Ovary (tissue), 9 donors: ENCODE results near the gene CYP1A1. TPM values are rescaled to one million over a fixed set of nuclear protein-coding genes. Genes with fewer than 3 reads are reported as not detected.
"Not testable (repeated sequence)": the region's sequence is repeated elsewhere in the genome, so short reads cannot be mapped to it uniquely, and the experiment has no call there.

Experiments used
- DNase-seq, 5 donors: peaks; one replicate each; pipeline ENCODE4 v3.0.0-alpha.2; 2019 to 2020
- H3K27ac ChIP-seq, 2 donors: fragments of 200-600 bp; one replicate each; pipeline versions ENCODE4 v1.5.1 to v1.8.0; 2019 to 2022
- H3K27me3 ChIP-seq: fragments of 200-600 bp; one replicate; pipeline ENCODE4 v1.8.0; 2022
- H3K36me3 ChIP-seq: fragments of 200-600 bp; sonication (generic); one replicate; pipeline ENCODE4 v1.5.1; 2019
- H3K4me1 ChIP-seq: one replicate; pipeline ENCODE4 v1.8.1; 2013; ENCODE audit warnings: mild to moderate bottlenecking, moderate library complexity; ENCODE audit not compliant: insufficient read depth
- H3K4me3 ChIP-seq: fragments of 200-600 bp; sonication (generic); one replicate; pipeline ENCODE4 v1.5.1; 2017
- H3K9me3 ChIP-seq, 2 donors: fragments of 200-600 bp in 1 of 2; sonication (generic) in 1 of 2; one replicate each; pipeline versions ENCODE4 v1.5.1 to v1.8.1; 2013 to 2019; ENCODE audit warnings: mild to moderate bottlenecking in 1 of 2, moderate library complexity in 1 of 2
- EP300 ChIP-seq: sonication (generic); formaldehyde crosslinking; IDR thresholded peaks from one replicate; pipeline ENCODE4 v1.6.1; 2017; ENCODE audit warnings: antibody characterized with exemption
- POLR2A ChIP-seq: fragments of 450-650 bp; IDR thresholded peaks from one replicate; pipeline ENCODE4 v1.6.1; 2017; ENCODE audit warnings: antibody characterized with exemption, mild to moderate bottlenecking, moderate library complexity
- WGBS, 3 donors: extraction: QIAGEN DNeasy Blood & Tissue Kit in 1 of 3; methylation state at CpG; one replicate each; pipeline versions ENCODE4 v1.1.5 to v1.1.7; 2013 to 2017; 5-methylcytosine and 5-hydroxymethylcytosine counted together
- intact Hi-C, 4 donors: fragments of 100-400 bp; cut with DNase I; formaldehyde crosslinking; loops; one replicate each; pipeline versions ENCODE4 v1.11.0 to v1.15.1; 2022 to 2023
- polyA plus RNA-seq, 2 donors: library from polyadenylated mRNA; stranded (reverse); fragments of 200-250 nt in 1 of 2; fragments of 350-450 nt in 1 of 2; fragmentation: Illumina TruSeq in 1 of 2; extraction: RNeasy Lipid Tissue Mini Kit (QIAGEN cat#74804) in 1 of 2; gene quantifications; one replicate each; pipeline ENCODE4 v1.2.3, GENCODE V29; 2013 to 2014
- total RNA-seq, 7 donors: library from RNA; depleted of rRNA in 2 of 7; stranded (reverse); fragments of >200 nt in 2 of 7; fragmentation: NEBNext Ultra II Directional in 3 of 7; extraction: Animal tissue kit (Norgen Biotek cat#: 25700) in 3 of 7; gene quantifications; one replicate each; pipeline versions ENCODE4 v1.1.0 to v1.2.4, GENCODE V29; 2016 to 2023
- TF ChIP-seq, protein P1 (sequence below), 3 donors: fragments of 450-650 bp in 2 of 3; fragments of 200-600 bp in 1 of 3; IDR thresholded peaks; one replicate each; pipeline versions ENCODE4 v1.5.1 to v1.8.0; 2016 to 2022; ENCODE audit warnings: antibody characterized with exemption in 3 of 3, mild to moderate bottlenecking in 1 of 3
- donor health status: DM: no; HTN: no; CAD: no; lungs with moderate emphysema.
- donor health status: DM: no; HTN: no; CAD: no.
- donor health status: Bipolar disorder and iron deficiency.
- donor health status: DM: yes; HTN: yes; CAD: no.
- donor health status: DM: no; HTN: no; CAD: no.
- donor health status: DM: yes; HTN: yes; CAD: no.

CYP1A1 gene
- total and polyA plus RNA-seq, 9 donors, result 0.10 to 1.6 (median 0.96) TPM; not detected in 6

DNA sequence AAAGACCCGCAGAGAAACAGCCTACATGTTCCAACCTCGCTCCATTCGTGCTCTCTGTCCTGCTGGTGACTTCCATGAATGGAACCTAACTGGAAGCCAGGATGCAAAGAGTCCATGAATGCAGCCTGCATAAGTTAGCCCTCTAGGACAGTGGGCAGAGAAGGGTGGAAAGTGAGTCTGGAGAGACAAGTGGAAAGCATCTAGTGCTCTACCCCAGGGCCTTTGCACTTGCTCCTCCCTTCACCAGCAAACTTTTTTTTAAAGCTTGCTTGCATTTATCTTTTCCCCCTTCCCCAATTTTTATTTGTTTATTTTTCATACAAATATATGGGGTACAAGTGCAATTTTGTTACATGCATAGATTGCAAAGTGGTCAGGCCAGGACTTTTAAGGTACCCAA, 7.9 kb upstream of the CYP1A1 start:
- H3K27me3 ChIP-seq, result no peaks in the 10 kb centered on the region
- H3K4me3 ChIP-seq, result no peak overlapping the region
- H3K36me3 ChIP-seq, result no peaks in the 10 kb centered on the region
- H3K4me1 ChIP-seq, result no peaks in the 10 kb centered on the region
- WGBS, 3 donors, result 87 to 91% (median 89%) methylated on average over 3 of the region's 3 CpGs
- no peaks in the 10 kb centered on the region for H3K9me3 ChIP-seq
- TF ChIP-seq POLR2A (no peak), EP300 (no peak)
- TF ChIP-seq, protein P1, sequence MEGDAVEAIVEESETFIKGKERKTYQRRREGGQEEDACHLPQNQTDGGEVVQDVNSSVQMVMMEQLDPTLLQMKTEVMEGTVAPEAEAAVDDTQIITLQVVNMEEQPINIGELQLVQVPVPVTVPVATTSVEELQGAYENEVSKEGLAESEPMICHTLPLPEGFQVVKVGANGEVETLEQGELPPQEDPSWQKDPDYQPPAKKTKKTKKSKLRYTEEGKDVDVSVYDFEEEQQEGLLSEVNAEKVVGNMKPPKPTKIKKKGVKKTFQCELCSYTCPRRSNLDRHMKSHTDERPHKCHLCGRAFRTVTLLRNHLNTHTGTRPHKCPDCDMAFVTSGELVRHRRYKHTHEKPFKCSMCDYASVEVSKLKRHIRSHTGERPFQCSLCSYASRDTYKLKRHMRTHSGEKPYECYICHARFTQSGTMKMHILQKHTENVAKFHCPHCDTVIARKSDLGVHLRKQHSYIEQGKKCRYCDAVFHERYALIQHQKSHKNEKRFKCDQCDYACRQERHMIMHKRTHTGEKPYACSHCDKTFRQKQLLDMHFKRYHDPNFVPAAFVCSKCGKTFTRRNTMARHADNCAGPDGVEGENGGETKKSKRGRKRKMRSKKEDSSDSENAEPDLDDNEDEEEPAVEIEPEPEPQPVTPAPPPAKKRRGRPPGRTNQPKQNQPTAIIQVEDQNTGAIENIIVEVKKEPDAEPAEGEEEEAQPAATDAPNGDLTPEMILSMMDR (IDR thresholded peaks at IDR 0.05), result no peak
- intact Hi-C loops, result no loop called here
- no peak for DNase-seq
- H3K27ac ChIP-seq, result no peak overlapping the region

DNA sequence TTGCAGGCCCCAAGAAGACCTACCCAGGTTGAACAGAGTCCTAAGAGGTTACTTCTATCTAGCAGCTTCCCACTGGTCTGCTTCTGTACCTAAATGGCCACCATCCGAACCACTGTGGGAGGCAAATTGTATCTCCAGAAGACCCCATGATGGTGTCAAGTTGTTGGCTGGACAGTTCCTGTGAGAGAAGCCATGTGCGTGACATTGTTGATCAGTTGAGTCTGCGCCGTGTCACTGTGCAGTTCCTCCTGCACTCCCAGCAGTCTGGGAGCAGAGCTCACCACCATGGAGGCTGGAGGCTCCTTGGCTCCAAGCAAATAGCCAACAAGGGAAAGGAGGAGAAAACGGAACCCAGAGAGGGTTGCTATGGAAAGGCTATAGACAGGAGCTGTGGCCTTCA, 7.5 kb upstream of the CYP1A1 start:
- TF ChIP-seq POLR2A (no peak), EP300 (no peak)
- TF ChIP-seq, protein P1 (IDR thresholded peaks at IDR 0.05), result no peak
- intact Hi-C loops, result no loop called here
- no peak overlapping the region for H3K27ac ChIP-seq
- H3K27me3 ChIP-seq, result no peaks in the 10 kb centered on the region
- no peaks in the 10 kb centered on the region for H3K4me1 ChIP-seq
- no peaks in the 10 kb centered on the region for H3K9me3 ChIP-seq
- 79 to 88% (median 83%) methylated on average over 5 of the region's 5 CpGs for WGBS, 3 donors
- no peak for DNase-seq
- H3K36me3 ChIP-seq, result no peaks in the 10 kb centered on the region
- H3K4me3 ChIP-seq, result no peak overlapping the region

DNA sequence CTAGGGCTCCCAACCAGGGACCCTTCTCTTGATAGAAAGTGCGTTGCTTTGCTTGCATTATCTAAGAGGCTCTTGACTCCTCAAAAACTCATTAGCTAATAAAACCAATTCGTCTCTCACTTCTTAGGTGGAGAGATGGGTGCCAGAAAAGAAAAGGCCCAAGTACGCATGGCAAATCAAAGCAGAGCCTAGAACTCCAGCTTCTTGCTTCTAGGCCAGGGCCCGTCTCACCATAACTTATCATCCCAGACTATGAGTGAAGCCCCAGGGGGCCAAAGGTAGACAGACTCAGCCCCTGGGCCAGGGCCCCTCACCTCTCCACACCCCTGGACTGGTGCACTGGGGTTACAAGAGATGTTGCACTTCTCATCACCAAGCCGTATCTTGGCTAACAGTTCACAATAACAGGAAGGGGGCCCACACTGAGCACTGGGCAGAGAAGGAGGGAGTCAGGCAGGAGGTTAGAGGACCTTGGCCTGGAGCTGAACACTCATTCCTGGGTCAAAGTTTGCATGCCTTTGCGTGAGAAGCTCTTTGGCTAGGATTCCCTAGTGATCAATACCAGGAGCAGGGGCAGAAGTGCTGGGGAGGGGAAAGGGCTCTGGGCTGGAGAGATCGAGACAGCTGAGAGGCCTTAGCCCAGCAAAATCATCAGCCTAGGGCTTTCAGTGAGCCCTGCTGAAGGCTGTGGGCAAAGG, 5.4 kb upstream of the CYP1A1 start:
- intact Hi-C loops, result no loop called here
- Histone ChIP-seq H3K36me3 (no peaks in the 10 kb centered on the region), H3K27me3 (no peaks in the 10 kb centered on the region), H3K4me3 (no peak overlapping the region), H3K4me1 (peaks cover 9% of the 10 kb centered on the region), H3K9me3 (no peaks in the 10 kb centered on the region), H3K27ac (no peak overlapping the region)
- no peak for DNase-seq
- WGBS, 3 donors, result 64 to 65% (median 65%) methylated on average over 7 of the region's 7 CpGs
- TF ChIP-seq EP300 (no peak), POLR2A (no peak)
- TF ChIP-seq, protein P1 (IDR thresholded peaks at IDR 0.05), result no peak

DNA sequence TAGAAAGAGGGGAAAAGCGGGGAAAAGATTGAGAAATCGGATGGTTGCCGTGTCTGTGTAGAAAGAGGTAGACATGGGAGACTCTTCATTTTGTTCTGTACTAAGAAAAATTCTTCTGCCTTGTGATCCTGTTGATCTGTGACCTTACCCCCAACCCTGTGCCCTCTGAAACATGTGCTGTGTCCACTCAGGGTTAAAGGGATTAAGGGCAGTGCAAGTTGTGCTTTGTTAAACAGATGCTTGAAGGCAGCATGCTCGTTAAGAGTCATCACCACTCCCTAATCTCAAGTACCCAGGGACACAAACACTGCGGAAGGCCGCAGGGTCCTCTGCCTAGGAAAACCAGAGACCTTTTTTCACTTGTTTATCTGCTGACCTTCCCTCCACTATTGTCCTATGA, 4.0 kb upstream of the CYP1A1 start:
- 66 to 69% (median 68%) methylated on average over 6 of the region's 6 CpGs for WGBS, 3 donors
- intact Hi-C loops, H3K9me3 ChIP-seq, H3K4me3 ChIP-seq, H3K27ac ChIP-seq, DNase-seq, H3K36me3 ChIP-seq, H3K27me3 ChIP-seq: not testable (repeated sequence)
- peaks cover 11% of the 10 kb centered on the region for H3K4me1 ChIP-seq

DNA sequence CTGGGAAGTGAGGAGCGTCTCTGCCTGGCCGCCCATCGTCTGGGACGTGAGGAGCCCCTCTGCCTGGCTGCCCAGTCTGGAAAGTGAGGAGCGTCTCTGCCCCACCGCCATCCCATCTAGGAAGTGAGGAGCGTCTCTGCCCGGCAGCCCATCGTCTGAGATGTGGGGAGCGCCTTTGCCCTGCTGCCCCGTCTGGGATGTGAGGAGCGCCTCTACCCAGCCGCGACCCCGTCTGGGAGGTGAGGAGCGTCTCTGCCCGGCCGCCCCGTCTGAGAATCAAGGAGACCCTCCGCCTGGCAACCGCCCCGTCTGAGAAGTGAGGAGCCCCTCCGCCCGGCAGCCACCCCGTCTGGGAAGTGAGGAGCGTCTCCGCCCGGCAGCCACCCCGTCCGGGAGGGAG, 3.4 kb upstream of the CYP1A1 start:
- intact Hi-C loops, H3K27me3 ChIP-seq: not testable (repeated sequence)
- WGBS, 3 donors, result 69 to 88% methylated on average over 15 to 22 of the region's 30 CpGs; no CpG with 5 or more reads in 1 of the 3 donors

More for the DNA sequence above, 3.4 kb upstream of the CYP1A1 start:
- H3K4me1 ChIP-seq, result peaks cover 11% of the 10 kb centered on the region
- not testable (repeated sequence) for H3K27ac ChIP-seq, H3K9me3 ChIP-seq, H3K4me3 ChIP-seq, H3K36me3 ChIP-seq, DNase-seq
